ENCODE data around the gene CARD10.

CARD10 gene

GRCh38 chr22:37467391-37467955, 51.7 kb downstream of the CARD10 start:
- H3K27ac ChIP-seq, result no peak overlapping the region
- no peak overlapping the region for H3K4me3 ChIP-seq
- TF ChIP-seq CTCF (IDR thresholded peaks at IDR 0.05), result no peak
- DNase-seq (ENCODE audit: low spot score), result no peak

GRCh38 chr22:37464181-37464580, 55.0 kb downstream of the CARD10 start:
- DNase-seq (ENCODE audit: low spot score), result no peak
- H3K27ac ChIP-seq, result no peak overlapping the region
- H3K4me3 ChIP-seq, result no peak overlapping the region
- TF ChIP-seq CTCF (IDR thresholded peaks at IDR 0.05), result no peak

- no peak for TF ChIP-seq CTCF (IDR thresholded peaks at IDR 0.05)
- Histone ChIP-seq H3K27ac (no peak overlapping the region), H3K4me3 (no peak overlapping the region)
- no peak for DNase-seq (ENCODE audit: low spot score)
Measured at GRCh38 chr22:37462983-37463382, 56.2 kb downstream of the CARD10 start.

GRCh38 chr22:37462436-37462835, 56.8 kb downstream of the CARD10 start:
- Histone ChIP-seq H3K4me3 (no peak overlapping the region), H3K27ac (no peak overlapping the region)
- TF ChIP-seq CTCF (IDR thresholded peaks at IDR 0.05), result no peak
- DNase-seq (ENCODE audit: low spot score), result no peak

GRCh38 chr22:37461961-37462360, 57.3 kb downstream of the CARD10 start:
- no peak overlapping the region for H3K4me3 ChIP-seq
- DNase-seq (ENCODE audit: low spot score), result no peak
- H3K27ac ChIP-seq, result no peak overlapping the region
- no peak for TF ChIP-seq CTCF (IDR thresholded peaks at IDR 0.05)

GRCh38 chr22:37460684-37461083, 58.5 kb downstream of the CARD10 start:
- no peak overlapping the region for H3K4me3 ChIP-seq
- no peak for DNase-seq (ENCODE audit: low spot score)
- H3K27ac ChIP-seq, result no peak overlapping the region
- no peak for TF ChIP-seq CTCF (IDR thresholded peaks at IDR 0.05)

- no peak for TF ChIP-seq CTCF (IDR thresholded peaks at IDR 0.05)
- Histone ChIP-seq H3K27ac (no peak overlapping the region), H3K4me3 (no peak overlapping the region)
- no peak for DNase-seq (ENCODE audit: low spot score)
Measured at GRCh38 chr22:37459206-37459605, 60.0 kb downstream of the CARD10 start.

Measured in coronary artery (tissue), 2 donors.